Measurements from ENCODE around the gene EPHA7. TPM values are rescaled to one million over a fixed set of nuclear protein-coding genes. Genes with fewer than 3 reads are reported as not detected.

The EPHA7 gene
- total RNA-seq, 1 experiment from 2014 or later = not detected

DNA sequence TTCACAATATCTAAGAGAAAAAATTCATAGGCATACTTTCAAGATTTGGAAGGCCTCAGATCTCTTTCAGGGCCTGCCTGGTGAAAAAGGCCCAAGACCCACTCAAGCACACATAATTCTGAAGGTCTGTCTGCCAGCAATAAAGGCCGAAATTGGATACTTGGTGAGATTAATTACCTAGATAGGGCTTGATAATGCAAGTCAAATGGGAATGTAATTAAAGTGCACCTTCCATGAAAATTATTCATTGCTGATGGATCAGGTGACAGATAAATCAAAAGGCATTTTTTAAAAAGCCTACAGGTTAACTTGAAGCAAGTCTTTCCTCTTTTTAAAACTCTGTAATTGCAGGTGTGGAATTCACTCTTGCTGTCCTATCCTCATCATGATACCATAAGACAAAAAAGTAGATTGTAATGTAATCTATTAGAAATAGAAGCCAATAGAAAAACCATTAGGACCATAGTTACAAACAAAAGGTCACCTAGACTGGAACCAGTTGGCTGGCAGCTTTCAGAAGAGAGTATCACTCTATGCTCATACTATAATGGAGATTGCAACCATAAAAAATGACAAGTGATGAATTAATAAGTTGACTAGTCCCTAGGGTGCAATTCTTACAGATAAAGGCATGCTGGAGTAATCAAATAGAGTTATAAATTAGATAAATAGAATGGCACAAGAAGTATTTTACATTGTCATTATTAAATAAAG, 77.3 kb downstream of the EPHA7 start:
- no peak for DNase-seq (ENCODE audit: low read depth)
- in situ Hi-C loops (cut with HindIII; ENCODE audit: low pct_unique_long_range_greater_than_20kb, low sequenced_read_pairs) = no loop called here

- in situ Hi-C loops (cut with HindIII; ENCODE audit: low pct_unique_long_range_greater_than_20kb, low sequenced_read_pairs) = no loop called here
- no peak for DNase-seq (ENCODE audit: low read depth)
Observed at GRCh38 chr6:93337772-93338394, 81.5 kb downstream of the EPHA7 start.

GRCh38 chr6:93337014-93337413, 82.3 kb downstream of the EPHA7 start:
- DNase-seq (ENCODE audit: low read depth) = no peak
- in situ Hi-C loops (cut with HindIII; ENCODE audit: low pct_unique_long_range_greater_than_20kb, low sequenced_read_pairs) = no loop called here

- no peak for DNase-seq (ENCODE audit: low read depth)
- in situ Hi-C loops (cut with HindIII; ENCODE audit: low pct_unique_long_range_greater_than_20kb, low sequenced_read_pairs) = no loop called here
Observed at GRCh38 chr6:93329301-93330000, 89.9 kb downstream of the EPHA7 start.

DNA sequence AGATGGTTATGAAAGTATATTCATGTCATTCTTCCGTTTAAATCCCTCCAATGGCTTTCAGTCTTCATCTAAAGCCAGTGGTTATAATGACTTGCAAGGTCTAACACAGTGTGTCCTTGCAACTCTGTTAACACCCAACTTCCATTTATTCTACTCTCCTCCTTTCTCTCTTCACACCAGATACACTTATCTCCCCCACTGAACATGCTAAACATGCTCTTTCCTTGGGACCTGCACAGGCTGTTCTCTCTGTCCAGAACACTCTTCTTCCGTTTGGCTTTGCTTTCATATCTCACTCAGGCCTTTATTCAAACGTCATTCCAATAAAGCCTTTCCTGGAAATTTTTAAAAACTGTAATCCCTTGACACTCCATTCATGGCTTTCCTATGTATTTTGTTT, 91.5 kb downstream of the EPHA7 start:
- in situ Hi-C loops (cut with HindIII; ENCODE audit: low pct_unique_long_range_greater_than_20kb, low sequenced_read_pairs) = no loop called here
- no peak for DNase-seq (ENCODE audit: low read depth)

DNA sequence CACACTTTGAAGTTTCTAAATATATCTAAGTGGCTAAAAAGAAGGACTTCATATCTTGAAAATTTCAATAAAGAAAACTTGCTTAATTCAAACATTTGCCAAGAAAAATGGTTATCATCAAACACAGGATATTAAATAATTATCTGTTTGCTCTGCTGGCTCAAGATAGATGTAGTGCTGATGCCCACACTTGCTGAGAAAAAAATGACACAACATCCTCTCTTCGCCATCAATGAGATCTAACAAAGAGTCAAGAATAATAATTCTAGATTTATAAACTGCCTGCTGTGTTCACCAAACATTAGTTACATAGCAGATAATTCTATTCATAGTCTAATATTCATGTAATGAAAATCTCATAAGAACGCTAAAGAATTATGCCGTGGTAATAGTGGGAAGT, 93.6 kb downstream of the EPHA7 start:
- DNase-seq (ENCODE audit: low read depth) = no peak
- in situ Hi-C loops (cut with HindIII; ENCODE audit: low pct_unique_long_range_greater_than_20kb, low sequenced_read_pairs) = no loop called here

- DNase-seq (ENCODE audit: low read depth) = no peak
- in situ Hi-C loops (cut with HindIII; ENCODE audit: low pct_unique_long_range_greater_than_20kb, low sequenced_read_pairs) = no loop called here
Observed at GRCh38 chr6:93323630-93324029, 95.7 kb downstream of the EPHA7 start.

- in situ Hi-C loops (cut with HindIII; ENCODE audit: low pct_unique_long_range_greater_than_20kb, low sequenced_read_pairs) = no loop called here
- no peak for DNase-seq (ENCODE audit: low read depth)
Observed at GRCh38 chr6:93322651-93323050, 96.7 kb downstream of the EPHA7 start.

- in situ Hi-C loops (cut with HindIII; ENCODE audit: low pct_unique_long_range_greater_than_20kb, low sequenced_read_pairs) = no loop called here
- DNase-seq (ENCODE audit: low read depth) = no peak
Observed at GRCh38 chr6:93319304-93319703, 100.1 kb downstream of the EPHA7 start.

- in situ Hi-C loops (cut with HindIII; ENCODE audit: low pct_unique_long_range_greater_than_20kb, low sequenced_read_pairs) = no loop called here
Observed at GRCh38 chr6:93318121-93318520, 101.2 kb downstream of the EPHA7 start.

GRCh38 chr6:93317592-93317991, 101.8 kb downstream of the EPHA7 start:
- no peak for DNase-seq (ENCODE audit: low read depth)
- in situ Hi-C loops (cut with HindIII; ENCODE audit: low pct_unique_long_range_greater_than_20kb, low sequenced_read_pairs) = no loop called here

More at GRCh38 chr6:93318121-93318520, 101.2 kb downstream of the EPHA7 start:
- no peak for DNase-seq (ENCODE audit: low read depth)

GRCh38 chr6:93307505-93308409, 111.6 kb downstream of the EPHA7 start:
- DNase-seq (ENCODE audit: low read depth) = no peak
- in situ Hi-C loops (cut with HindIII; ENCODE audit: low pct_unique_long_range_greater_than_20kb, low sequenced_read_pairs) = no loop called here

DNA sequence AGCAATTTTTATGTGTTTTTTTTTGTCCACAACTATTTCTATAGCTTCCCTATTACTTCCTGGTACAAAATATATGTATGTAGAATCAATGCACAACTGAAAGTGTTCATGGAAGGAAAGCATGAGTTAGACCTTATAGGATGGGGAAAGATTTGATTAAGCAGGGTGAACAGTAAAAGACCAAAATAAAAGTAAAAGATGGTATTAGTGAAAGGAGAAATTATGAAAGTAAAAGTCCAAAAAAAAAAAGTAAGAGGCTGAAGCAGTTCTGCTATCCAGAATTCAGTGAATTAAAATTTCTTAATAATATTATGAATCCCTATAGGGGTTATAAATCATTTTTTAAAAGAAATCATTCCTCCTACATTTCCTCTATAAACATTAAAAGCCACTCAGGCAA, 114.3 kb downstream of the EPHA7 start:
- in situ Hi-C loops (cut with HindIII; ENCODE audit: low pct_unique_long_range_greater_than_20kb, low sequenced_read_pairs) = no loop called here
- no peak for DNase-seq (ENCODE audit: low read depth)

- in situ Hi-C loops (cut with HindIII; ENCODE audit: low pct_unique_long_range_greater_than_20kb, low sequenced_read_pairs) = no loop called here
- DNase-seq (ENCODE audit: low read depth) = no peak
Observed at GRCh38 chr6:93304505-93304904, 114.9 kb downstream of the EPHA7 start.

DNA sequence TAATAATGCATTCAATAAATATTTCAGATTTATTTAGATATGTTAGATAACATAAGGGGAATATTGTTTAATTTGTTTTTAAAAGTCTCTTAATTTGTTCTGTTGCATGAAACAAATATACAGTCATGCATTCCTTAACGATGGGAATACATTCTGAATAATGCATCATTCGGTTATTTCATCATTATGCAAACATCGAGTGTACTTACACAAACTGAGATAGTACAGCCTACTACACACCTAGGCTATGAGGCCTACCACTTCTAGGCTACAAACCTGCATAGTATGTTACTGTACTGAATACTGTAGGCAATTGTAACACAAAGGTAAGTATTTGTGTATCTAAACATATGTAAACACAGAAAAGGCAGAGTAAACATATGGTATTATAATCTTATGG, 118.7 kb downstream of the EPHA7 start:
- no peak for DNase-seq (ENCODE audit: low read depth)

DNA sequence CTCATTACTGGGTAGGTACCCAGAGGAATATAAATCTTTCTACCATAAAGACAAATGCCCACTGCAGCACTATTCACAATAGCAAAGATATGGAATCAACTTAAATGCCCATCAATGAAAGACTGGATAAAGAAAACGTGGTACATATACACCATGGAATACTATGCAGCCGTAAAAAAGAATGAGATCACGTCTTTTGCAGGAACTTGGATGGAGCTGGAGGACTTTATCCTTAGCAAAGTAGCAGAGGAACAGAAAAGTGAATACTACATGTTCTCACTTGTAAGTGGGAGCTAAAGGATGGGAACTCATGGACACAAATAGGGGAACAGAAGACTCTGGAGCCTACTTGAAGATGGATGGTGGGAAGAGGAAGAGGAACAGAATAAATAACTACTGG, 119.7 kb downstream of the EPHA7 start:
- no peak for DNase-seq (ENCODE audit: low read depth)
- in situ Hi-C loops (cut with HindIII; ENCODE audit: low pct_unique_long_range_greater_than_20kb, low sequenced_read_pairs) = no loop called here

More for the DNA sequence above, 118.7 kb downstream of the EPHA7 start:
- in situ Hi-C loops (cut with HindIII; ENCODE audit: low pct_unique_long_range_greater_than_20kb, low sequenced_read_pairs) = no loop called here

DNA sequence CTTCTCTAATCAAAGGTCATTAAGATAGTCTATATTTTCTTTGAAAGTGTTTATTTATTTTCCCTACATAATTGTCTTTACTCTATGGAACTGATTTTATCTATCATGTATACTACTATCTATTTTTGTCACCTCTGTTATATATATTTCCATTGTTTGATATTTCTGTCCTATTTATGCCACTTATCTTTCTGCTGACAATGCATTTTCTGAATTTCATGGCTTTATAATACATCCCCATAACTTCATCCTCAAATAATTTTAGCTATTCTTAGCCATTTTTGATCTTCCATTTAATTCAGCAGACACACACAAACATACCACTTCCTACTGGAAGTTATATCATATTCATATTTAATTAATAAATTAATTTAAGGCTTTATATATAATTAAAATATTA, 123.7 kb downstream of the EPHA7 start:
- in situ Hi-C loops (cut with HindIII; ENCODE audit: low pct_unique_long_range_greater_than_20kb, low sequenced_read_pairs) = no loop called here
- no peak for DNase-seq (ENCODE audit: low read depth)

DNA sequence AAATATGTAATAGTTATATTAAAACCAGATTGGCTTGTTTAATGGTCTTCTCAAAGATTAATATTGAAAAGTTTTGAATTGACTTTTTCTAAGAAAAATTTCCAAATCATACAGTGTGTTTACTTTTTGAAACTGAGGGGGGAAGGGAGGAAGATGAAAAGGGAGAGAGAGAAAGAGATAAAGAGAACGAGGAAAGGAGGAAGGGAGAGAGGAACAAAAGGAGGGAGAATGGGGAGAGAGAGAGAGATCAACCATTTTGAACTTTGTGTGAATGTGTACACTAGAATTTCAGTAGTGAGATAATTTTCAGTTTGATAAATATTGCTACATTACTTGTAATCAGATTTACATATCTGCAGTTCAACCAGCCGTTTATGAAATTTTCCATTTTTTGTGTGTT, 124.5 kb downstream of the EPHA7 start:
- in situ Hi-C loops (cut with HindIII; ENCODE audit: low pct_unique_long_range_greater_than_20kb, low sequenced_read_pairs) = no loop called here

GRCh38 chr6:93293872-93294271, 125.5 kb downstream of the EPHA7 start:
- no peak for DNase-seq (ENCODE audit: low read depth)
- in situ Hi-C loops (cut with HindIII; ENCODE audit: low pct_unique_long_range_greater_than_20kb, low sequenced_read_pairs) = no loop called here

More for the DNA sequence above, 124.5 kb downstream of the EPHA7 start:
- DNase-seq (ENCODE audit: low read depth) = no peak
